Gastroesophageal sphincter (tissue), 3 donors: ENCODE measurements around the gene PTPRC.

Experiments
- POLR2A ChIP-seq, 2 donors: fragments of 450-650 bp; IDR thresholded peaks; one replicate each; pipeline ENCODE4 v1.6.1; 2017; ENCODE audit warnings: antibody characterized with exemption in 2 of 2, mild to moderate bottlenecking in 2 of 2, moderate library complexity in 1 of 2
- TF ChIP-seq, protein P1 (sequence below), 4 experiments: fragments of 200-600 bp in 2 of 4; fragments of 450-650 bp in 2 of 4; sonication (generic) in 1 of 4; IDR thresholded peaks; one replicate each; pipeline ENCODE4 v1.5.1; 2017 to 2019; ENCODE audit warnings: antibody characterized with exemption in 4 of 4, mild to moderate bottlenecking in 2 of 4, moderate library complexity in 2 of 4

DNA sequence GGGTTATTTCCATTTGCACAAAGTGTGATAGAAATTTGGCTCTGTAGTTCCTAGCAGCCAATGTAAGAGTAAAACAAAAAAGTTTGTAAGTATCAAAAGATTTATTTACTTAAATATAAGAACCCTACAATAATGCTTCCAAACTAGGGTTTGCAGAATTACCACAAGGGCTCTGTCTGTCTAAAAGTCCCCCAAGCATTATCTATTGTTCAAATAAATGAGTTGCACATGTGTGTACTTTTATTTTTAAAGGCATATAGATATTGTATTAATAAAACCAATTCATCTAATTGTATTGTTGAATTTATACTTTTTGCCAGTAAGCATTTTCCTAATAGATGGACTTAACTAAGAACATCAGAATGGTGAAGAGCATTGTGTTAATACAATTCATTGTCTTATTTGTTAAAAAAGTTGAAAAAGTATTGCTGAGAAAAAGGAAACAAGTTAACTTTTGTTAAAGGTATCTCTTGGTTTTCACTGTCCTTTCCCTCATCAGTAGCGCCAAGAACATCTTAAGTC, 863 bp upstream of the PTPRC start:
- no peak for TF ChIP-seq POLR2A (IDR thresholded peaks at IDR 0.05)
- TF ChIP-seq, protein P1, sequence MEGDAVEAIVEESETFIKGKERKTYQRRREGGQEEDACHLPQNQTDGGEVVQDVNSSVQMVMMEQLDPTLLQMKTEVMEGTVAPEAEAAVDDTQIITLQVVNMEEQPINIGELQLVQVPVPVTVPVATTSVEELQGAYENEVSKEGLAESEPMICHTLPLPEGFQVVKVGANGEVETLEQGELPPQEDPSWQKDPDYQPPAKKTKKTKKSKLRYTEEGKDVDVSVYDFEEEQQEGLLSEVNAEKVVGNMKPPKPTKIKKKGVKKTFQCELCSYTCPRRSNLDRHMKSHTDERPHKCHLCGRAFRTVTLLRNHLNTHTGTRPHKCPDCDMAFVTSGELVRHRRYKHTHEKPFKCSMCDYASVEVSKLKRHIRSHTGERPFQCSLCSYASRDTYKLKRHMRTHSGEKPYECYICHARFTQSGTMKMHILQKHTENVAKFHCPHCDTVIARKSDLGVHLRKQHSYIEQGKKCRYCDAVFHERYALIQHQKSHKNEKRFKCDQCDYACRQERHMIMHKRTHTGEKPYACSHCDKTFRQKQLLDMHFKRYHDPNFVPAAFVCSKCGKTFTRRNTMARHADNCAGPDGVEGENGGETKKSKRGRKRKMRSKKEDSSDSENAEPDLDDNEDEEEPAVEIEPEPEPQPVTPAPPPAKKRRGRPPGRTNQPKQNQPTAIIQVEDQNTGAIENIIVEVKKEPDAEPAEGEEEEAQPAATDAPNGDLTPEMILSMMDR (IDR thresholded peaks at IDR 0.05): no peak
